Right cardiac atrium (tissue), 5 donors: ENCODE results near the gene CHIT1. TPM values are rescaled to one million over a fixed set of nuclear protein-coding genes. Genes with fewer than 3 reads are reported as not detected.

Experiments
- ATAC-seq, 2 donors: fragments of 200-7000 bp; cut with Tn5 transposase; one replicate each; pipeline versions ENCODE4 v1.8.0 to v1.9.1; 2020; ENCODE audit warnings: moderate library complexity in 2 of 2, mild to moderate bottlenecking in 1 of 2
- DNase-seq, 3 donors: peaks; one replicate each; pipeline ENCODE4 v3.0.0-alpha.2; 2020
- H3K27ac ChIP-seq: one replicate; pipeline ENCODE4 v1.5.1; 2013; ENCODE audit warnings: mild to moderate bottlenecking, low read length, control low read depth, moderate library complexity
- H3K27me3 ChIP-seq: one replicate; pipeline ENCODE4 v1.6.1; 2013; ENCODE audit not compliant: control insufficient read depth, insufficient read depth
- H3K4me1 ChIP-seq: one replicate; pipeline ENCODE4 v1.6.1; 2013; ENCODE audit warnings: low read length; ENCODE audit not compliant: control insufficient read depth, insufficient read depth
- H3K4me3 ChIP-seq: one replicate; pipeline ENCODE4 v1.5.1; 2013; ENCODE audit warnings: low read length, control low read depth
- H3K9me3 ChIP-seq: one replicate; pipeline ENCODE4 v1.6.1; 2013; ENCODE audit warnings: low read length; ENCODE audit not compliant: control insufficient read depth
- WGBS: extraction: QIAGEN DNeasy Blood & Tissue Kit; methylation state at CpG from one replicate; pipeline ENCODE4 v1.1.7; 2013; 5-methylcytosine and 5-hydroxymethylcytosine counted together
- intact Hi-C, 4 donors: fragments of 100-400 bp; cut with DNase I; formaldehyde crosslinking; loops; one replicate each; pipeline versions ENCODE4 v1.11.0 to v1.14.0; 2022 to 2023
- polyA plus RNA-seq: library from polyadenylated mRNA; stranded (reverse); fragments of 200-250 nt; gene quantifications from one replicate; pipeline ENCODE4 v1.2.3, GENCODE V29; 2013
- total RNA-seq, 4 donors: library from RNA; stranded (reverse); fragmentation: NEBNext Ultra II Directional; extraction: Animal tissue kit (Norgen Biotek cat#: 25700); gene quantifications; one replicate each; pipeline ENCODE4 v1.2.1, GENCODE V29; 2021
- donor health status: healthy with polysubstance abuse.
- donor health status: DM: no; HTN: yes; CAD: no.
- donor health status: DM: no; HTN: no; CAD: no.
- donor health status: DM: no; HTN: yes; CAD: no; lungs with severe emphysema.
- donor health status: DM: yes; HTN: yes; CAD: no.

The CHIT1 gene
- total and polyA plus RNA-seq, 5 donors = 0.09 to 0.64 (median 0.29) TPM; not detected in 1

DNA sequence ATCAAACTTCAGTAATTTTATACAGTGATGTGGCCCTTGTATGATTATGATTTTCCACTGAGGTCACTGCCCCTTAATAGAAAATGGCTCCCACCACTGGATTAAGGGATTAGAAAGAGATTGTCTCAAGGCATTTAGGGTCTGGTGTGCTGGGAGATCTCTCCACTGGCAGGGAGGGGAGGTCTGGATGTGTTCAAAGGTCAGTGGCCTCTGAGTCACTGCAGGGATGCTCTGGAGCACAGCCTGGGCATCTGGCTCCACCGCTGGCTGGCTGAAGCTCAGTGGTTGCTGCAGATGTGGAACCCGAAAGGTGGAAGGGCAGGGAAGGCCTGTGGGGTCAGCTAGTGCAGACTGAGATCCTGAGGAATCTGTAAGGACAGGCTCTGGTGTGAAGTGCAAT is 24.7 kb downstream of the CHIT1 start:
- 87% methylated on average over 2 of the region's 2 CpGs for WGBS

GRCh38 chr1:203202431-203203245 is 26.8 kb downstream of the CHIT1 start:
- H3K4me1 ChIP-seq = peaks cover 11% of the 10 kb centered on the region
- DNase-seq (peak; percentile 74 to 80 (median 77)), ATAC-seq (peak; percentile 78 to 84)
- intact Hi-C loops = no loop called here
- WGBS = 68% methylated on average over 15 of the region's 15 CpGs
- H3K27me3 ChIP-seq = no peaks in the 10 kb centered on the region
- no peaks in the 10 kb centered on the region for H3K9me3 ChIP-seq
- H3K27ac ChIP-seq = peak overlapping the region; percentile 62
- no peak overlapping the region for H3K4me3 ChIP-seq

More for the DNA sequence above, 24.7 kb downstream of the CHIT1 start:
- Histone ChIP-seq H3K4me3 (no peak overlapping the region), H3K4me1 (peaks cover 5% of the 10 kb centered on the region), H3K27ac (no peak overlapping the region), H3K9me3 (no peaks in the 10 kb centered on the region), H3K27me3 (no peaks in the 10 kb centered on the region)
- intact Hi-C loops = no loop called here
- ATAC-seq = no peak
- no peak for DNase-seq

GRCh38 chr1:203201516-203202205 is 27.8 kb downstream of the CHIT1 start:
- peaks cover 11% of the 10 kb centered on the region for H3K4me1 ChIP-seq
- ATAC-seq = no peak
- intact Hi-C loops = no loop called here

DNA sequence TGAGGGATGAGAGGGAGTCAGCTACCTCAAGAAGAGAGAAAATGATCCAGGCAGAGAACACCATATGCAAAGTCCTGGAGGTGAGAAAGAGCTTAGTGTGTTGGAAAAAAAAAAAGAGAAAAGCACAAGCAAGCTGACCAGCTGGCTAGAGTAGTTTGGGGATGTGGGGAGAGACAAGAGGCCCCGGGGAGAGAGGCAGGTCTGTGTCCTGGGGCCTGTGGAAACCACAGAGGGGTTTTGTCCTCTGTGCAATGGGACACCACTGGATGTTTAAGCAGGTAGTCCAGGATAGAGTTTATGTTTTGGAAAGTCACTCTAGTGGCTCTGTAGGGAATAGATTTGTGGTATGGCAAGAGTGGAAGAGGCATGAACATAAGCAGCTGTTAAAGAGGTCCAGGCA is 28.6 kb downstream of the CHIT1 start:
- intact Hi-C loops = no loop called here
- Histone ChIP-seq H3K4me3 (no peak overlapping the region), H3K27me3 (no peaks in the 10 kb centered on the region), H3K9me3 (no peaks in the 10 kb centered on the region), H3K4me1 (peaks cover 11% of the 10 kb centered on the region), H3K27ac (peak overlapping the region; percentile 59)
- no peak for DNase-seq
- 58% methylated on average over 1 of the region's 1 CpG for WGBS
- ATAC-seq = no peak

More at GRCh38 chr1:203201516-203202205, 27.8 kb downstream of the CHIT1 start:
- H3K27me3 ChIP-seq = no peaks in the 10 kb centered on the region
- no peaks in the 10 kb centered on the region for H3K9me3 ChIP-seq
- whole genome bisulfite sequencing = 83% methylated on average over 10 of the region's 10 CpGs
- peak overlapping the region; percentile 44 for H3K27ac ChIP-seq
- no peak overlapping the region for H3K4me3 ChIP-seq
- DNase-seq = no peak

- 30% methylated on average over 8 of the region's 8 CpGs for WGBS
- Histone ChIP-seq H3K27ac (peak overlapping the region; percentile 63), H3K27me3 (no peaks in the 10 kb centered on the region), H3K9me3 (no peaks in the 10 kb centered on the region), H3K4me3 (no peak overlapping the region), H3K4me1 (peaks cover 11% of the 10 kb centered on the region)
- DNase-seq (peak in 2 of 3 donors; percentile 51 to 69), ATAC-seq (peak; percentile 73 to 74)
- intact Hi-C loops = no loop called here
Observed at GRCh38 chr1:203199816-203200571, 29.5 kb downstream of the CHIT1 start.

GRCh38 chr1:203199481-203199815 is 30.0 kb downstream of the CHIT1 start:
- Histone ChIP-seq H3K4me3 (no peak overlapping the region), H3K9me3 (no peaks in the 10 kb centered on the region), H3K27ac (peak overlapping the region; percentile 1), H3K4me1 (peaks cover 11% of the 10 kb centered on the region), H3K27me3 (no peaks in the 10 kb centered on the region)
- no peak for DNase-seq
- 81% methylated on average over 6 of the region's 6 CpGs for WGBS
- intact Hi-C loops = no loop called here
- ATAC-seq = no peak

DNA sequence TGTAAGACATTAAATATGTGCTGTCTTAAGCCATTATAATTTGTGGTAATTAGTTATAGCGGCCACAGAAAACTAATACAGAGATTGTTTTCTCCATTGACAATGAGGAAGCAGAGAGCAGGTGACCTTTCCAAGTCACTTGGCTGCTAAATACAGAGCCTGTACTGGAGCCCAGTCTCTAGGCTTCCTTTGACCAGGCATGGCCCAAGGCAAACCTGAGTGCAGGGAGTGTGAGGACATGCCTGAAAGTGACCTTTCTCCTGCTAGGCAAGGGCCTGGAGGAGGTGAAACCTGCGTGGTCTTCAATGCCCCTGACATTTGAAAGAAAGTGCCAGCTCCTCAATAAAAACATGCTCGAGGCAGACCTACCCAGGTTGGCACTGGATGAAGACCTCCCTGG is 30.5 kb downstream of the CHIT1 start:
- intact Hi-C loops = no loop called here
- Histone ChIP-seq H3K4me3 (no peak overlapping the region), H3K27me3 (no peaks in the 10 kb centered on the region), H3K9me3 (no peaks in the 10 kb centered on the region), H3K27ac (no peak overlapping the region), H3K4me1 (peaks cover 11% of the 10 kb centered on the region)
- ATAC-seq (no peak), DNase-seq (no peak)
- 79% methylated on average over 3 of the region's 3 CpGs for WGBS

- ATAC-seq (no peak), DNase-seq (no peak)
- Histone ChIP-seq H3K9me3 (no peaks in the 10 kb centered on the region), H3K4me3 (no peak overlapping the region), H3K4me1 (peaks cover 11% of the 10 kb centered on the region), H3K27me3 (no peaks in the 10 kb centered on the region), H3K27ac (no peak overlapping the region)
- WGBS = 66% methylated on average over 3 of the region's 3 CpGs
- intact Hi-C loops = no loop called here
Observed at GRCh38 chr1:203197625-203198024, 31.8 kb downstream of the CHIT1 start.

GRCh38 chr1:203196371-203196770 is 33.1 kb downstream of the CHIT1 start:
- intact Hi-C loops = no loop called here
- no peak overlapping the region for H3K27ac ChIP-seq

GRCh38 chr1:203190949-203191348 is 38.5 kb downstream of the CHIT1 start:
- no peaks in the 10 kb centered on the region for H3K27me3 ChIP-seq
- 100% methylated on average over 2 of the region's 2 CpGs for WGBS
- ATAC-seq = no peak
- intact Hi-C loops = no loop called here
- H3K4me3 ChIP-seq = no peak overlapping the region
- peaks cover 4% of the 10 kb centered on the region for H3K4me1 ChIP-seq
- DNase-seq = no peak
- H3K9me3 ChIP-seq = no peaks in the 10 kb centered on the region
- H3K27ac ChIP-seq = no peak overlapping the region

More at GRCh38 chr1:203196371-203196770, 33.1 kb downstream of the CHIT1 start:
- Histone ChIP-seq H3K4me3 (no peak overlapping the region), H3K27me3 (no peaks in the 10 kb centered on the region), H3K9me3 (no peaks in the 10 kb centered on the region), H3K4me1 (peaks cover 11% of the 10 kb centered on the region)
- ATAC-seq (no peak), DNase-seq (no peak)
- 90% methylated on average over 3 of the region's 3 CpGs for WGBS

DNA sequence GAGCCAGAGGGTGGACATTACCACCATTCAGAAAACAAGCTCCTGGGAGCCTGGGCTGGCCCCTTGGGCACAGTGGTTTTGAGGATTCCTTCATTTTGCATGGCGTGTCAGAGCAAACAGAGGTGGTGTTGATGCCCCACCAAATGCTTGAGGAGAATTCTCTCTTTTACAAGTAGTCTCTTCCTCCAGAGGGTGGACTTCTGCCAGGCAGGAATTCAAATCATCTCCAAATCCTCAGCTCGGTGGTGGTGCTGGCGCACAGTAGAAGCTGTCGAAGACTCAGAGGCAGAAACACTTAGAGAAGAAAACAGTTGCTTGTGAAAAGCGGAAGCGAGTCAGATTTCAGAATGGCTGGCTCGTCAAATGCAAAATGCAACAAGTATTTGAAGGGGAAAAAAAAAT is 39.5 kb downstream of the CHIT1 start:
- 70% methylated on average over 7 of the region's 7 CpGs for WGBS
- DNase-seq (no peak), ATAC-seq (no peak)
- no peaks in the 10 kb centered on the region for H3K9me3 ChIP-seq
- no peak overlapping the region for H3K4me3 ChIP-seq
- peaks cover 4% of the 10 kb centered on the region for H3K4me1 ChIP-seq
- H3K27me3 ChIP-seq = no peaks in the 10 kb centered on the region
- intact Hi-C loops = no loop called here
- H3K27ac ChIP-seq = no peak overlapping the region
